HUES6 (cell line): ENCODE results near the gene FASTKD2.

Experiments
- H3K27ac ChIP-seq: 2 replicates; pipeline ENCODE4 v1.7.0; 2013; ENCODE audit warnings: low read depth, mild to moderate bottlenecking, low read length, inconsistent platforms
- H3K27me3 ChIP-seq: 2 replicates; pipeline ENCODE4 v1.6.1; 2013; ENCODE audit warnings: low read length; ENCODE audit not compliant: control insufficient read depth, insufficient read depth
- H3K36me3 ChIP-seq: 2 replicates; pipeline ENCODE4 v1.6.1; 2013; ENCODE audit warnings: low read length; ENCODE audit not compliant: control insufficient read depth, insufficient read depth
- H3K4me1 ChIP-seq: 2 replicates; pipeline ENCODE4 v1.6.1; 2013; ENCODE audit warnings: low read length; ENCODE audit not compliant: control insufficient read depth, insufficient read depth
- H3K4me3 ChIP-seq: 2 replicates; pipeline ENCODE4 v1.5.1; 2013; ENCODE audit warnings: low read depth, low read length
- H3K9ac ChIP-seq: one replicate; pipeline ENCODE4 v1.6.1; 2013; ENCODE audit warnings: mild to moderate bottlenecking, low read length
- H3K9me3 ChIP-seq: 2 replicates; pipeline ENCODE4 v1.6.1; 2013; ENCODE audit warnings: low read depth, low read length; ENCODE audit not compliant: control insufficient read depth, insufficient read depth

FASTKD2 gene

GRCh38 chr2:206765242-206766056 is at the start of gene FASTKD2, which contains the start of gene MDH1B:
Gene FASTKD2 (plus strand): TSS chr2:206765606. CDS start chr2:206766694, 1,088 bp downstream.
Gene MDH1B (minus strand): TSS chr2:206765328. CDS start chr2:206765271, 57 bp downstream.
- Histone ChIP-seq H3K27me3 (peaks cover 15% of the 10 kb centered on the region; the same call in 1 of the 2 replicates), H3K4me1 (peaks cover 10% of the 10 kb centered on the region), H3K9ac (peak within 1 kb of the TSS; percentile 95), H3K27ac (peak within 1 kb of the TSS; percentile 83), H3K9me3 (no peaks in the 10 kb centered on the region), H3K4me3 (peak within 1 kb of the TSS; percentile 92), H3K36me3 (peaks cover 23% of the 10 kb centered on the region)

DNA sequence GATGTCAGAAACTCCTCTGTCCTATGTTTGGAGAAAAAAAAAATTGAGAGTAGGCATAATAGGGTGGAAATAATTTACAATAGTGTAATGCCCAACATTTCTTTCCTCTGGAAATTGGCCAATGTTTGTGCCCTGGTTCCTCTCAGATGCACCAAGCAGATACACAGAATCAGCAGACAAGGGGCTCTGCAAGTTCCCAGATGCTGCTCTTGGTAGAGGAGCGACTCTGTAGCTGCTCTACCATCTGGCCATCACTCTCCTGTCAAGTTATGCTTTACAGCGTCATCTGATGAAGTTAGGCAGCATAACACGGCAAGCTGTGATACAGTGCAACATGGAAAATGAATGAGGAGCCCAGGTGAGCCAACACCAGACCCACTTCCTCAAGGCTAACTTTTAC is 48.8 kb upstream of the FASTKD2 start:
- Histone ChIP-seq H3K27me3 (no peaks in the 10 kb centered on the region), H3K4me1 (peaks cover 6% of the 10 kb centered on the region; the same call in 1 of the 2 replicates), H3K36me3 (no peaks in the 10 kb centered on the region), H3K27ac (no peak overlapping the region), H3K9ac (no peak overlapping the region), H3K9me3 (no peaks in the 10 kb centered on the region), H3K4me3 (no peak overlapping the region)

DNA sequence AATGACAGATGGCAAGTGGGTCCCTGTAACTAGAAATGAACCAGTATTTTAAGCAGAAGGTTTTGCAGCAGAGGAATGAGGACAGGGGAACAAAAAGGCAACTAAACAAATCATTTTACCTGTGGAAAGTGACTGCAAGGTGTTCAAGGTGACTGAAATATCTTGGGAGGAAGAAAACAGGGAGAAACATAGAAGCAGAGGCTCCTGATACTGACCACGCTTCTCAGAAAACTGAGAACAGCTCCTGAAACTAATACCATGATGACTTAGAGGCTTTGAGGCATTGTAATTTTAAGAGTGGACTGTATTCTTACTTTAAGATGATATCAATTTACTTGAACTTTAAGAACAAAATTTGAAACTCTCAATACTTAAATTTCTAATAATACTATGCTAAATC is 47.1 kb upstream of the FASTKD2 start, which contains the start of gene DYTN:
TSS of gene DYTN (minus strand) at position 101 of the 400 bp plus-strand sequence. CDS start 117 bp downstream, outside the sequence.
- peaks cover 6% of the 10 kb centered on the region; the same call in 1 of the 2 replicates for H3K4me1 ChIP-seq
- no peaks in the 10 kb centered on the region for H3K27me3 ChIP-seq
- H3K9me3 ChIP-seq, result peaks cover 5% of the 10 kb centered on the region; the same call in 1 of the 2 replicates
- no peak within 1 kb of the TSS for H3K9ac ChIP-seq
- H3K36me3 ChIP-seq, result no peaks in the 10 kb centered on the region
- no peak within 1 kb of the TSS for H3K4me3 ChIP-seq
- H3K27ac ChIP-seq, result no peak within 1 kb of the TSS

- peaks cover 5% of the 10 kb centered on the region; the same call in 1 of the 2 replicates for H3K9me3 ChIP-seq
- H3K36me3 ChIP-seq, result no peaks in the 10 kb centered on the region
- no peak overlapping the region for H3K9ac ChIP-seq
- no peak overlapping the region for H3K4me3 ChIP-seq
- H3K27me3 ChIP-seq, result no peaks in the 10 kb centered on the region
- no peaks in the 10 kb centered on the region; the same call in 1 of the 2 replicates for H3K4me1 ChIP-seq
- no peak overlapping the region for H3K27ac ChIP-seq
These were observed 44.0 kb upstream of the FASTKD2 start for GRCh38 chr2:206721256-206721920.

GRCh38 chr2:206723288-206723687 is 42.1 kb upstream of the FASTKD2 start:
- Histone ChIP-seq H3K9me3 (peaks cover 5% of the 10 kb centered on the region; the same call in 1 of the 2 replicates), H3K27ac (no peak overlapping the region), H3K4me1 (no peaks in the 10 kb centered on the region; the same call in 1 of the 2 replicates), H3K9ac (no peak overlapping the region), H3K4me3 (no peak overlapping the region), H3K27me3 (no peaks in the 10 kb centered on the region), H3K36me3 (no peaks in the 10 kb centered on the region)

GRCh38 chr2:206727287-206727686 is 38.1 kb upstream of the FASTKD2 start:
- Histone ChIP-seq H3K4me3 (no peak overlapping the region), H3K9ac (no peak overlapping the region), H3K4me1 (no peaks in the 10 kb centered on the region), H3K9me3 (0 out of 2 replicates have a peak, but pooled peaks cover under 1% of the 10 kb centered on the region), H3K36me3 (no peaks in the 10 kb centered on the region), H3K27me3 (no peaks in the 10 kb centered on the region), H3K27ac (no peak overlapping the region)

DNA sequence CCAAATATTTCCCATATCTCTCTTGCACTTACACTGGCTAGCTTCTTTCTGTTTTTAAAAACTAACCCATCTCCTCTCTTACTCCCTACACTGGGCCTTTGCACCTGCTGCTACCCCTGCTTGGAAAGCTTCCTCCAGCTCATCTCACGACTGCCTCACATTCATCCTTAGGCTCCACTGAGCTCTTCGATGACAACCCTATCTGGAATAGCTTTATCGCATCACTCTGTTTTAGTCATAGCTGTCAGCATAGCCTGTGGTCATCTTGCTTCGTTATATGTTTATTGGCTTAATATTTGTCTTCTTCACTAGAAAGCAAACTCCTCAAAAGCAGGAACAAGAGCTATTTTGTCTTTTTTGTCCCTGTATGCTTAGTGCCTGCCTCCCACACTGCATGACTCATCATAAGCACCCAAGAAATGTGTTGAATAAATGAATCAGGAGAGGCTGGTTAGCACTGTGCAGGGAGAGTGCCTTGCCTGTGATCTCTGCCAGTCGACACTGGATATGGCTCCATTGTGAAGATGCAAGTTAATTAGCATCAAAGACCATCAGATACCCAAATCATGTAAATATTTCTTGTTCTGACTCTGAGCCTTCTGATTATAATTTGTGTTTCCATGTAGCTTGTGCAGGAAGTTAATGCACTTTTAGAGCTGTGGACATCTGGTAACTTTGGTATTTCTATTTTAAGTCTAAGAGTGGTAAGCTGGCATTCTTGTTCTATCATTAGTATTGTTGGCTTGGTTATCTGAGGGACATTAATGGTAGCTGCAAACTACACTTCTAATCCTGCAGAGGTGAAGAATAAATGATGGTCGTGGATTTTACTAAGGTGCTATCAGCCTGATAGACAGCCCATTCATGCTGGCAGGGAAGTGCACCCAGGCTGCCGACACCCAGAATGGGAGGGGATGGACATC is 36.9 kb upstream of the FASTKD2 start:
- Histone ChIP-seq H3K27me3 (no peaks in the 10 kb centered on the region), H3K36me3 (no peaks in the 10 kb centered on the region), H3K9ac (no peak overlapping the region), H3K27ac (no peak overlapping the region), H3K4me3 (no peak overlapping the region), H3K4me1 (no peaks in the 10 kb centered on the region), H3K9me3 (no peaks in the 10 kb centered on the region)

GRCh38 chr2:206733341-206733740 is 32.1 kb upstream of the FASTKD2 start:
- Histone ChIP-seq H3K36me3 (no peaks in the 10 kb centered on the region), H3K27ac (no peak overlapping the region), H3K4me3 (no peak overlapping the region)

DNA sequence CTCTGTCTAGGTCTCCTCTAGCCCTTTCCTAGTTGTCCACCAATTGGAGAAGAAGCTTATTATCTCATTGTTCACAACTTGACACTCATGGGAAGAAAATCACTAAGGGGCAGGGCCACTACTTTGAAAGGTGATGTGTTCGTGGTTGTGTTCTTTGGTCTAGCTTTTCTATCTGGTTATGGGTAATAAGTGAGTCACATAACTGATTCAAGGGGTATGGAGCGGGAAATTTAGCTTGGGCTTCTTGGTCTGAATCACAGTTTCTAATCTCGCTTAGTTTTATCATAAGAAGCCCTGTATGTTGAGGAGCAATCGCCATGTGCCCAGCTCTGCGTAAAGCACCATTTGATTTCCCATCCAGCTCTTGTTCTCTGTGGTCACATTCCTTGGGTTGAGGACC is 28.5 kb upstream of the FASTKD2 start:
- H3K9me3 ChIP-seq, result no peaks in the 10 kb centered on the region
- H3K9ac ChIP-seq, result no peak overlapping the region
- H3K36me3 ChIP-seq, result no peaks in the 10 kb centered on the region
- no peak overlapping the region for H3K4me3 ChIP-seq
- no peaks in the 10 kb centered on the region for H3K4me1 ChIP-seq
- no peaks in the 10 kb centered on the region for H3K27me3 ChIP-seq
- H3K27ac ChIP-seq, result no peak overlapping the region

More at GRCh38 chr2:206733341-206733740, 32.1 kb upstream of the FASTKD2 start:
- H3K9me3 ChIP-seq, result no peaks in the 10 kb centered on the region
- no peaks in the 10 kb centered on the region for H3K4me1 ChIP-seq
- no peaks in the 10 kb centered on the region for H3K27me3 ChIP-seq
- no peak overlapping the region for H3K9ac ChIP-seq

GRCh38 chr2:206739271-206739670 is 26.1 kb upstream of the FASTKD2 start:
- Histone ChIP-seq H3K27ac (no peak overlapping the region), H3K4me1 (no peaks in the 10 kb centered on the region), H3K9ac (no peak overlapping the region), H3K36me3 (no peaks in the 10 kb centered on the region), H3K4me3 (no peak overlapping the region), H3K9me3 (no peaks in the 10 kb centered on the region), H3K27me3 (no peaks in the 10 kb centered on the region)
